Activated naive CD4-positive, alpha-beta T cell treated with anti-CD3 and anti-CD28 coated beads for 36 hours (primary cell): ENCODE data around the gene PRSS22. TPM values are rescaled to one million over a fixed set of nuclear protein-coding genes. Genes with fewer than 3 reads are reported as not detected.

ENCODE experiments used
- CTCF ChIA-PET: fragments of 350-600 bp; sonication (Branson Sonifier 250); formaldehyde crosslinking; loops from one replicate; lab custom pipeline; 2021; ENCODE audit warnings: antibody characterized with exemption; lab: Charles Lee
- DNase-seq: peaks from one replicate; pipeline ENCODE4 v3.0.0-alpha.2; 2020
- H3K27ac Mint-ChIP-seq: one replicate; pipeline ENCODE4 v1.8.0; 2021; ENCODE audit warnings: mild to moderate bottlenecking, mixed read lengths
- H3K27me3 Mint-ChIP-seq: one replicate; pipeline ENCODE4 v1.8.0; 2021; ENCODE audit warnings: low read depth, mixed read lengths
- H3K36me3 Mint-ChIP-seq: one replicate; pipeline ENCODE4 v1.8.0; 2021; ENCODE audit warnings: low read depth, mixed read lengths
- H3K4me1 Mint-ChIP-seq: one replicate; pipeline ENCODE4 v1.8.0; 2021; ENCODE audit warnings: low read depth, mixed read lengths
- H3K4me3 Mint-ChIP-seq: one replicate; pipeline ENCODE4 v1.8.0; 2021; ENCODE audit warnings: mild to moderate bottlenecking, moderate library complexity, mixed read lengths
- H3K9me3 Mint-ChIP-seq: one replicate; pipeline ENCODE4 v1.8.0; 2021; ENCODE audit warnings: mixed read lengths
- intact Hi-C: fragments of 100-400 bp; cut with micrococcal nuclease; formaldehyde crosslinking; loops from one replicate; pipeline ENCODE4 v1.15.1; 2023
- total RNA-seq, 2 experiments: library from RNA; stranded (reverse); gene quantifications; one replicate each; pipeline ENCODE4 v1.2.3, GENCODE V29; 2021

The PRSS22 gene
- total RNA-seq, 2 experiments from 2014 or later: not detected

DNA sequence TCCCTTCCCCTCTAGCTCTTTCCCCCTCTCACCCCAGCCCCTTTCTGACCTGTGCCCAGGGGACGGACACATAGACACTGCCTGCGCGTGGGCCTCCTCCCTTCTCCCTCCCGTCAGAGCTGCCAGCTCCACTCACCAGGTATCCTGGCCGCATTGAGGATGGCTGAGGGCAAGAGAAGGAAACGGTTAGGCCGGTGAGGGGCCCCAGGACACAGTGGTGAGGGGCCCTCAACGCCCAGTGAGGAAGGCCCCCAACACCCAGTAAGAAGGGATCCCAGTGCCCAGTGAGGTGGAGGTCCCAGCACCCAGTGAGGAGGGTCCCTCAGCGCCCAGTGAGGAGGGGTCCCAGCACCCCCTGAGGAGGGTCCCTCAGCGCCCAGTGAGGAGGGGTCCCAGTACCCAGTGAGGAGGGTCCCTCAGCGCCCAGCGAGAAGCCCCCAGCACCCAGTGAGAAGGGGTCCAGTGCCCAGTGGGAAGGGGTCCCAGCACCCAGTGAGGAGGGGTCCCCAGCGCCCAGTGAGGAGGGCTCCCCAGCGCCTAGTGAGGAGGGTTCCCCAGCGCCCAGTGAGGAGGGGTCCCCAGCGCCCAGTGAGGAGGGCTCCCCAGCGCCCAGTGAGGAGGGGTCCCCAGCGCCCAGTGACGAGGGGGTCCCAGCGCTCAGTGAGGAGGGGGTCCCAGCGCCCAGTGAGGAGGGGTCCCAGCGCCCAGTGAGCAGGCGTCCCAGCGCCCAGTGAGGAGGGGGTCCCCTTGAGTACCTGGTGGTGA lies 1.1 kb downstream of the PRSS22 start:
- Mint-ChIP-seq H3K9me3 (peaks cover 18% of the 10 kb centered on the region), H3K27me3 (peaks cover 8% of the 10 kb centered on the region), H3K4me1 (peaks cover 5% of the 10 kb centered on the region), H3K27ac (no peak overlapping the region), H3K36me3 (peaks cover 2% of the 10 kb centered on the region), H3K4me3 (no peak overlapping the region)
- no peak for DNase-seq
- CTCF ChIA-PET: interaction anchor here (0.6 to 1.0 kb wide), 3 partner anchors 11 to 57 kb away, joined by 3 to 5 read pairs (median 3); no protein-coding TSS in a partner anchor
- intact Hi-C loops: no loop called here

DNA sequence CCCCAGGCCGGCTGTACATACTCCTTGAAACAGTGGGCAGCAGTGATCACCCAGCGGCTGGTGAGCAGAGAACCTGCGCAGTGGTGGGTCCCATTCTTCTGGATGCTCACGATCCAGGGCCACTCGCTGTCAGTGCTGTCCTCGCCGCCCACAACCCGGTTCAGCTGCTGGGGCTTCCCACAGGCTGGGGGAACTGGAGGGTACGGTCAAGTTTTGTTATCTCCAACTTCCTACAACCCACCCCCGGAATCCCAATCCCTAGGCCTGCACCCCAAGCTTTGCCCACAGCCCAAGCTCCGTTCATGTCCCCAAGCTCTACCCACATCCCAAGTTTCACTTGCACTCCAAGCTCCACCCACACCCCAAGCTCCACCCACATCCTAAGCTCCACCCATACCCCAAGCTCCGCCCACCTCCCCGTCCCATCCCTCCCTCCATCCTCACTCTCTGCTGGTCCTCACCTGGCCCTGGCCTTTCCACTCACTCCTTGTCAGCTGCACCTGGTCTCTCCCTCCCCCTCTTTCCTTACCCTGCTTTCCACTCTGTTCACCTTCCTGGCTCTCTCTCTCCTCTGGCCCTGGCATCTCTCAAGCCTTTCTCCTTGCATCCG lies 1.8 kb downstream of the PRSS22 start:
- peak; percentile 42 for DNase-seq
- intact Hi-C loops: no loop called here
- CTCF ChIA-PET: interaction anchor here (0.6 to 1.0 kb wide), 4 partner anchors 12 to 57 kb away, joined by 3 to 5 read pairs (median 3); no protein-coding TSS in a partner anchor
- Mint-ChIP-seq H3K36me3 (peaks cover 2% of the 10 kb centered on the region), H3K4me1 (peaks cover 5% of the 10 kb centered on the region), H3K27ac (no peak overlapping the region), H3K27me3 (peaks cover 5% of the 10 kb centered on the region), H3K9me3 (peaks cover 14% of the 10 kb centered on the region), H3K4me3 (no peak overlapping the region)

DNA sequence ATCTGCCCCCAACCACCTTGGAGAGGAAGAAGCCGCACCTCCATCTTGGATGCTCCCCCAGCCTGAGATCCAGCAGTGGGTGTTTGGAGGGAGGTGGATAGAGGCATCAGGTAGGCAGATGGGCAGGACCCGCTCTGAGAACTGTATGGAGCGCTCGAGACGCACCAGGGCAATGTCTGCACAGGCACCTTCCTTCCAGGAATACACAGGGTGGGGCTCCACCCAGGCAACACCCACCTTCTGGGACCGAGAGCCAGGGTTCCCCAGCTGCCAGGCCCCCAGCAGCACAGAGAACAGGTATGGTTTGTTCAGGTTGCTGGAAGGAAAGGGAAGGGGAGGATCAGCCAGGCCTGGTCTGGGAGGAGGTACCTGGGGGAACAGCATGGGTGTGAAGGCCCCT lies 2.4 kb downstream of the PRSS22 start:
- CTCF ChIA-PET: interaction anchor here (0.6 to 1.0 kb wide), 2 partner anchors 13 to 32 kb away, joined by 3 to 5 read pairs; no protein-coding TSS in a partner anchor
- intact Hi-C loops: no loop called here
- no peak overlapping the region for H3K27ac Mint-ChIP-seq
- H3K27me3 Mint-ChIP-seq: peaks cover 3% of the 10 kb centered on the region
- H3K9me3 Mint-ChIP-seq: peaks cover 12% of the 10 kb centered on the region
- DNase-seq: no peak
- no peak overlapping the region for H3K4me3 Mint-ChIP-seq
- H3K36me3 Mint-ChIP-seq: peaks cover 2% of the 10 kb centered on the region
- H3K4me1 Mint-ChIP-seq: peaks cover 5% of the 10 kb centered on the region

DNA sequence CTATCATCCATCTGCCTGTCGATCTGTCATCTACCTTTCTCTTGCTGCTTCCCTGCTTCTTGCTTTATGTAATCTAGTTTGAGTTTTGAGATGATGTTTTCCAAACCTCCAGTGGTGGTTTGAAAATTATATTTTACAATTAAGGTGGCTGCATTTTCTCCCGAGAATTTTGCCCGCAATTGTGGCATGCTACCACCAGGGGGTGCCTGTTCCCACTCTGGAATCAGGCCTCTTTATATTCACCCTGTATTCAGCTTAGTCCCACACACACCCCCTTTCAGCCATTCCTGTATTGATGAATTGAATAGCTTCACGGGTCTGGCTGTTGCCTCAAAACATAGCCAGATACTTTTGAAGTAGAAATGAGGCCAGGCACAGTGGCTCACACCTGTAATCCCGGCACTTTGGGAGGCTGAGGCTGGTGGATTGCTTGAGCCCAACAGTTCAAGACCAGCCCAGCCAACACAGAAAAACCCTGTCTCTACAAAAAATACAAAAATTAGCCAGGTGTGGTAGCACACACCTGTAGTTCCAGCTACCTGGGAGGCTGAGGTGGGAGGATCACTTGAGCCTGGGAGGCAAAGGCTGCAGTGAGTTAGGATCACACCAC lies 3.2 kb downstream of the PRSS22 start:
- peak; percentile 40 for DNase-seq
- peaks cover 2% of the 10 kb centered on the region for H3K36me3 Mint-ChIP-seq
- CTCF ChIA-PET: interaction anchor here (0.7 to 2.0 kb wide), 10 partner anchors 10 to 464 kb away, joined by 3 to 11 read pairs (median 4); partner anchors contain the start of gene FLYWCH1
- no peak overlapping the region for H3K4me3 Mint-ChIP-seq
- no peak overlapping the region for H3K27ac Mint-ChIP-seq
- intact Hi-C loops: loop anchor here (1.0 kb wide), 1 partner anchor 13 kb away; no protein-coding TSS in a partner anchor
- H3K9me3 Mint-ChIP-seq: peaks cover 9% of the 10 kb centered on the region
- H3K27me3 Mint-ChIP-seq: peaks cover 3% of the 10 kb centered on the region
- H3K4me1 Mint-ChIP-seq: peaks cover 5% of the 10 kb centered on the region

DNA sequence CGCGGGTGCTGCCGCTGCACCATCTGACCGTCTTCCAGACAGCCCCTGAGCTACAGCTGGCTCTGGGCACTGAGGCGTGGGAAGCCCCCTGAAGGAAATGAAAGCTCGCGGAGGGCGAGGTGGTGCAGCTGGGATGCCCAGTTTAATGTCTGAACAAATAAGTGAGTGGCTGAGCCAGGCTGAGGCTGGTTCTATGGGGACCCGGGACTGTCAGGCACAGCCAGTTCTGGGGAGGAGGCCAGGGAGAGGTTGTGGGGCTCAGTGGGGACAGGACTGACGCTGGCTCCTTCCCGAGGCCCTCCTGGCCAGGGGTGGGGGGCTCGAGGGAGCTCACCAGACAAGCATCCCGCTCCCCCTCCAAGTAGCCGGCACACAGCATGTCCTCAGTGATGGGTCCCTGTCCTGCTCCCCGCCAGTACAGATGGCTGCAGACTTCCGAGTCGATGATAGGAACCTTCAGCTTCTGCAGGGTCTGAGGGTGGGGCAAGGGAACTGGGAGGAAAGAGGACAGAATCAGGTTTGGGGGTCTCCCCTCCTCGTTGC lies 4.4 kb downstream of the PRSS22 start:
- Mint-ChIP-seq H3K27me3 (peaks cover 9% of the 10 kb centered on the region), H3K36me3 (peaks cover 2% of the 10 kb centered on the region), H3K4me3 (no peak overlapping the region), H3K4me1 (peaks cover 5% of the 10 kb centered on the region), H3K9me3 (peaks cover 9% of the 10 kb centered on the region), H3K27ac (no peak overlapping the region)
- intact Hi-C loops: loop anchor here (1.0 kb wide), 1 partner anchor 15 kb away; no protein-coding TSS in a partner anchor
- CTCF ChIA-PET: interaction anchor here (1.1 to 2.0 kb wide), 7 partner anchors 8 to 124 kb away, joined by 3 to 11 read pairs (median 4); partner anchors contain the start of gene FLYWCH1
- no peak for DNase-seq

DNA sequence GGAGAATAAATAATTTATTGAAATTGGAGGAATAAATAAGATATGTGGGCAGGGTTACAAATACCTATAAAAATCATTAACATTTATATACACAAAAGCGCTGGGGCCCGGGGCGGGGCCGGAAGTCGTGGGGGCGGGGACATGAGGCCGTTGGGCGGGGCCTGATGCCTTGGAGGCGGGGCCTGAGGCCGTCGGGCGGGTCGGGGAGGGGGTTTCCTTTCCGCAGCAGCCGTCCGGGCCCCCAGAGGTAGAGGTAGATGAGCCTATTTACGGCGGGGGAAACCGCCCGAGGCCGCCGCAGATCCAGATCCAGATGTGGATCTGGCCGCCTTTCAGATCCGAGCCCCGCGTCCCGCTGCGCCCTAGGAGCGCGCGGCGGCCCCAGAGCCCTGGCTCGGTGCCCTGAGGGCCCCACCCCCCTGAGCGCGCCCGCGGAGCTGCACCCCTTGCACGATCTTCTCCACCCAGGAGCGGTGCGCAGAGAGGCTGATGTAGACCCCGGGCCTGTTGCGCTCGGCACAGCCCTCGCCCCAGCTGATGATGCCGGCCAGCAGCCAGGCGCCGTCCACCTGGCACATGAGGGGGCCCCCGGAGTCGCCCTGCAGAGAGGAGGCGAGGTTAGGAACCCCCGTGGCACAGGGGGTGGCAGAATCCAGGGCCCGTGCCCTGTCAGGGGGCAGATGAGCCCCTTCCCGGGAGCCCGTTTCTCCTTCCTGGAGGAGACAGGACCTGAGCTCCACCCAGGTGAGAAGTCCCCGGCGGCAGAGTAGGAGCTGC lies 5.1 kb downstream of the PRSS22 start:
- Mint-ChIP-seq H3K4me3 (no peak overlapping the region), H3K4me1 (peaks cover 5% of the 10 kb centered on the region), H3K36me3 (peaks cover 2% of the 10 kb centered on the region), H3K27ac (no peak overlapping the region), H3K9me3 (peaks cover 9% of the 10 kb centered on the region), H3K27me3 (peaks cover 9% of the 10 kb centered on the region)
- no peak for DNase-seq
- intact Hi-C loops: no loop called here
- CTCF ChIA-PET: interaction anchor here (1.1 to 2.0 kb wide), 2 partner anchors 10 to 15 kb away, joined by 3 to 11 read pairs; no protein-coding TSS in a partner anchor

DNA sequence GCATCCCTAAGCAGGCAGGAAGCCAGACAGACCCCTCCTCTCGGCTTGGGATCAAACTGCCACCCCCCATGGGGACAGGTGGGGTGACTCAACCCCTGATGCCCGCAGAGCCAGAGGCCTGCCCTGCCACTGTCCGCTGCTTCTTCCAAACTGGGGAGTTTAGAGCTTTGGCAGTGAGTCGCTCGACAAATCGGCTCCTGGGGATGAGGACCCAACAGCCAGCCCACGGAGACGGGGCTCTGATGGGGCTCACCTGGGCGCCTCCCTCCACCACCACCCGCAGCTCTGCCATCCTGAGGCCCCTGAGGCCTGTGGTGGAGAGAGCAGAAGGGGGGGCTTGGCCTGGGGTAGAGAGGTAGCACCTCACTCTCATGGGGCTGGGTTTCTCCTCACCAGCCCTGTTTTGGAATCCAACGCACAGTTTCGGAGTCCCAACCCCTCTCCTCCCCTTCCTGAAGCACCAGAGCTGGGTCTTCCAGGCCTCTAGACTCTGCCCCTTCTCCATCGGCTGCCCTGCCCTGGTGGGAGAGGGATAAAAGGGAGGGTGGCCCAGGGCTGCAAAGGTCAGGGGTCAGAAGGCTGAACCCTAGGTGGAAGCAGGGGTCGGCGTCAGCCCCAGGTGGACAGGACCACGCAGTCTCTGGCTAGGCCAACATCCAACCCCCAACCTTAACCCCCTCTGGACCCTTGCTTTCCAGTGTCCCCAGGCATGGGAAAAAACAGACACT lies 5.8 kb downstream of the PRSS22 start:
- Mint-ChIP-seq H3K27me3 (peaks cover 7% of the 10 kb centered on the region), H3K9me3 (peaks cover 9% of the 10 kb centered on the region), H3K36me3 (peaks cover 2% of the 10 kb centered on the region), H3K27ac (no peak overlapping the region), H3K4me1 (peaks cover under 1% of the 10 kb centered on the region), H3K4me3 (no peak overlapping the region)
- no peak for DNase-seq
- intact Hi-C loops: no loop called here
- CTCF ChIA-PET: no interaction called here

DNA sequence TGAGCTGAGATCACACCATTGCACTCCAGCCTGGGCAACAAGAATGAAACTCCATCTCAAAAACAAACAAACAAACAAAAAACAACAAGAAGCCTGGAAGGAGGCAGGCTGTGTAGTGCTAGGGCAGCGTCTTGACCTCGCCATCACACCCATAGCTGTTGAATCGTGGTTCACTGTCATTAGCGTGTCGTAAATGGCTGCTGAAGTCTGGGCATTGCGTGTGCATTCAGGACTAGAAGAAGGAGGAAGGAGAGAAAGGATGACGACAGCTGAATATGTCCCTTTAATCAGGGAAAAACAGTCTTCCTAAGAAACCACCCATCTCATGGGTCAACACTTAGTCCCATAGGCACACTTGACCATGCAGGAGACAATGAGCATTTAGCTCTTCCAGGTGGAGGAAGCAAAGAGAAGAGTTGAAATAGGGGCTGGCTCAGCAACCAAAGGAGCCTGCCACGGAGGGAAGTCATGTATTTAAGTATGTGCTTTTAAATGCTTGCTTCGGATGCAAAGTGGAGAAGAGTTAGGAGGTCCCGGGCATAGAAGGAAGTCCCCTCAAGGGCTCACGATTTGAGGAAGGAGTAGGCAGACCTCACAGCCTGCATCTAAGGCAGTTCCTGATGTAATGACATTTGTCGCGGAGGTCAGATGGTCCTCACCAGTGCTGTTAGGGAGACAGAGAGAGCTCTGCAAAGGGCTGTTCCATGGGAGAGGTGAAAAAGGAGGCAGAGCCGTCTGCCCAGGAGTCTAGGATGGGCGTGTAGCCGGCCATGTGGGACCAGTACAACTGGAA lies 8.8 kb downstream of the PRSS22 start:
- CTCF ChIA-PET: no interaction called here
- H3K36me3 Mint-ChIP-seq: peaks cover 2% of the 10 kb centered on the region
- H3K4me1 Mint-ChIP-seq: peaks cover 10% of the 10 kb centered on the region
- no peak for DNase-seq
- H3K27me3 Mint-ChIP-seq: peaks cover 7% of the 10 kb centered on the region
- H3K4me3 Mint-ChIP-seq: no peak overlapping the region
- no peak overlapping the region for H3K27ac Mint-ChIP-seq
- intact Hi-C loops: no loop called here
- peaks cover 2% of the 10 kb centered on the region for H3K9me3 Mint-ChIP-seq

DNA sequence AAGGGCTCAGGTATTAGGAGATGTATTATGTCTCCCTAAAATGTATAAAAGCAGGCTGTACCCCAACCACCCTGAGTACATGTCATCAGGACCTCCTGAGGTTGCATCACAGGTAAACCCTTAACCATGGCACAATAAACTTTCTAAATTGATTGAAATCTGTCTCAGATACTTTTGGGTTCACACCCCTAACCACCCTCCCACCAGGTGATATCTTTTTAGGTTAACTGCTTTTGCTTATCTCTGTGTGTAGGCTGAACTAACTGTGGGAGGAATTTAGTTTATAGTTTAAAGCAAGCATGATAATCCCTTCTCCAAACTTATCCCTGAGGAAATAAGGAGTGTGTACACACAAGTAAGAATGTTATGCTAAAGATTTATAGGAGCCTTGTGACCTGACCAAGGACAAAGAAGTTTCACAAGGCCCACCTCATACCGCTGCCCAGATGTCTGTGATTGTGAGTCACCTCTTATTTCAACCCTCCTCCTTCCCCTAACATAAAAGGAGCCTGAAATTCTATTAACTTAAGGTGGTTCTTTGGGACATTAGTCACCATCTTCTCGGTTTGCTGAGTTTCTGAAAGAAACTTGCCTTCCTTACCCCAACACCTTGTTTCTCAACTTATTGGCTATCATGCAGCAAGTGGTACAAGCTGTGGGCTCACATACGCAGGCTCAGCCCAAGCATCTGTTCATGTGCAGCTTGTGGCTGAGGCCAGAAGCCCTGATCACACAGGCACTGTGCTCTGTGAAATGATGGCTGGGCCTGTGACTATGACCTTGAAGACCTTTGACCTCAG lies 11.3 kb downstream of the PRSS22 start:
- Mint-ChIP-seq H3K27ac (no peak overlapping the region), H3K4me1 (peaks cover 21% of the 10 kb centered on the region), H3K36me3 (no peaks in the 10 kb centered on the region), H3K4me3 (no peak overlapping the region), H3K9me3 (no peaks in the 10 kb centered on the region), H3K27me3 (peaks cover 7% of the 10 kb centered on the region)
- DNase-seq: no peak
- intact Hi-C loops: no loop called here
- CTCF ChIA-PET: interaction anchor here (2.5 kb wide), 1 partner anchor 8 kb away, joined by 8 read pairs; no protein-coding TSS in a partner anchor

DNA sequence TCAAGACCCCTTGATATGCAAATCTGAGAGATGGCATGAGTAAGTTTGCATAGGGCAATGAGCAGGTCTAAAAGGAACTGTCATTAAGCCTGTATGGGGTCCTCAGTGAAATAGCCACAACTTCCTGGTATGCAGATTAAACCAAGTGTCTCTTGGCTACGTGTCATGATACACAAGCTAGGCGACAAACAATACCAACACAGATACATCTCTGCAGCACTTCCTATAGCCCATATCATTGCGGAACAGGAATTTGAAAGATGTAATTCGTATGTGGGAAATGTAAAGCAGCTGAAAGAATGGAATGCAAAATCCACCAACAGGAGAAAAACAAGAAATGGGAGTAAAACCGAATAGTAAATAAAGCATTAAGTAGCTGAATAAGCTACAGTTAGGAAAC lies 12.9 kb downstream of the PRSS22 start:
- CTCF ChIA-PET: interaction anchor here (1.4 to 2.5 kb wide), 2 partner anchors 9 to 23 kb away, joined by 5 to 8 read pairs; no protein-coding TSS in a partner anchor
- H3K36me3 Mint-ChIP-seq: no peaks in the 10 kb centered on the region

More for the DNA sequence above, 12.9 kb downstream of the PRSS22 start:
- H3K4me1 Mint-ChIP-seq: peaks cover 29% of the 10 kb centered on the region
- intact Hi-C loops: no loop called here
- peaks cover 7% of the 10 kb centered on the region for H3K27me3 Mint-ChIP-seq
- H3K9me3 Mint-ChIP-seq: no peaks in the 10 kb centered on the region
- no peak overlapping the region for H3K27ac Mint-ChIP-seq
- no peak overlapping the region for H3K4me3 Mint-ChIP-seq
- no peak for DNase-seq
